ENCODE results near the gene S100A2. TPM values are rescaled to one million over a fixed set of nuclear protein-coding genes. Genes with fewer than 3 reads are reported as not detected.
A peak's percentile ranks its signal among the peaks of the same experiment; 100 is the strongest.

The S100A2 gene
- total and polyA plus RNA-seq, 2 of the 13 experiments (the other 11 are each of a cell fraction or from before 2014, with no cell fraction given): 1.2 TPM

DNA sequence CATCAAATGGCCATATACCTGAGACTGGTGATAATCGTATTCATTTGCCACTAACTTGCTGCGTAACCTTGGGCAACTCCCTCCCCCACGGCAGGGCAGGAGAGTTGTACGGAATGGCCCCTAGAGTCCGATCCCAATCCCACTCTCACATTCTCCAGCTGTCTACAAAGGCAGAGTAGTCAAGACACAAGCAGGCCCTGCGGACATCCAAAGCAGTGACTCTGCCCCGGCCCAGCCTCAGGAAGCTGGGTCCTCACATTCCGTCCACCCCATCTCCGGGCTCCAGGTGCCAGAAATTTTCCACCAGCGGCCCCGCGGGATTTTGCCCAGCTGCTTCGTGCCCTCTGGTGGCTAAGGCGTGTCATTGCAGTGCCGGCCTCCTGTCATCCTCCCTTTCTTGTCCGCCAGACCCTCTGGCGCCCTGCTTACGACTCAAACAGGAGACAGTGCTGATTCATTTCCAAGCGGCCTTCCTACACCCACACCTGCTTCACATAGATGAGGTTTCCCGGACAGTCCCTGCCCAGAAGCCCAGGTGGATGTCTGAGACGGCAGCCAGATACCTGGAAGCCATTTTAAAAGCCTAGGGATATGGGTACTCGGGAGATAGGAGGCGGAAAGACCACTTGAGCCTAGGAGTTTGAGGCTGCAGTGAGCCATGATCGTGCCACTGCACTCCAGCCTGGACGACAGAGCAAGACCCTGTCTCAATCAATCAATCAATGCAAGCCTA, 2.9 kb upstream of the S100A2 start (continued):
- TF ChIP-seq, protein P1, sequence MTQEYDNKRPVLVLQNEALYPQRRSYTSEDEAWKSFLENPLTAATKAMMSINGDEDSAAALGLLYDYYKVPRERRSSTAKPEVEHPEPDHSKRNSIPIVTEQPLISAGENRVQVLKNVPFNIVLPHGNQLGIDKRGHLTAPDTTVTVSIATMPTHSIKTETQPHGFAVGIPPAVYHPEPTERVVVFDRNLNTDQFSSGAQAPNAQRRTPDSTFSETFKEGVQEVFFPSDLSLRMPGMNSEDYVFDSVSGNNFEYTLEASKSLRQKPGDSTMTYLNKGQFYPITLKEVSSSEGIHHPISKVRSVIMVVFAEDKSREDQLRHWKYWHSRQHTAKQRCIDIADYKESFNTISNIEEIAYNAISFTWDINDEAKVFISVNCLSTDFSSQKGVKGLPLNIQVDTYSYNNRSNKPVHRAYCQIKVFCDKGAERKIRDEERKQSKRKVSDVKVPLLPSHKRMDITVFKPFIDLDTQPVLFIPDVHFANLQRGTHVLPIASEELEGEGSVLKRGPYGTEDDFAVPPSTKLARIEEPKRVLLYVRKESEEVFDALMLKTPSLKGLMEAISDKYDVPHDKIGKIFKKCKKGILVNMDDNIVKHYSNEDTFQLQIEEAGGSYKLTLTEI (CRISPR knock-in tag; conservative IDR thresholded peaks at IDR 0.05): no peak
- TF ChIP-seq PHF8 (CRISPR knock-in tag; IDR thresholded peaks at IDR 0.05): no peak
- no peak for TF ChIP-seq ZFP41 (CRISPR knock-in tag; IDR thresholded peaks at IDR 0.05; ENCODE audit: borderline replicate concordance)
- TF ChIP-seq TBL1XR1 (IDR thresholded peaks at IDR 0.05; ENCODE audit: borderline replicate concordance, low read length, partially characterized antibody): no peak
- TF ChIP-seq ZBTB38 (CRISPR knock-in tag; IDR thresholded peaks at IDR 0.05): peak; percentile 86
- TF ChIP-seq MEF2D (CRISPR knock-in tag; IDR thresholded peaks at IDR 0.05): no peak
- TF ChIP-seq PHB2 (IDR thresholded peaks at IDR 0.05; ENCODE audit: partially characterized antibody): no peak
- TF ChIP-seq, protein P2, sequence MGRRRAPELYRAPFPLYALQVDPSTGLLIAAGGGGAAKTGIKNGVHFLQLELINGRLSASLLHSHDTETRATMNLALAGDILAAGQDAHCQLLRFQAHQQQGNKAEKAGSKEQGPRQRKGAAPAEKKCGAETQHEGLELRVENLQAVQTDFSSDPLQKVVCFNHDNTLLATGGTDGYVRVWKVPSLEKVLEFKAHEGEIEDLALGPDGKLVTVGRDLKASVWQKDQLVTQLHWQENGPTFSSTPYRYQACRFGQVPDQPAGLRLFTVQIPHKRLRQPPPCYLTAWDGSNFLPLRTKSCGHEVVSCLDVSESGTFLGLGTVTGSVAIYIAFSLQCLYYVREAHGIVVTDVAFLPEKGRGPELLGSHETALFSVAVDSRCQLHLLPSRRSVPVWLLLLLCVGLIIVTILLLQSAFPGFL (CRISPR knock-in tag; IDR thresholded peaks at IDR 0.05): no peak
- 0 out of 2 replicates have a peak, but pooled peaks have one; percentile 27 for TF ChIP-seq ZNF605 (CRISPR knock-in tag; IDR thresholded peaks at IDR 0.05)
- TF ChIP-seq ZNF3 (CRISPR knock-in tag; IDR thresholded peaks at IDR 0.05): no peak
- TF ChIP-seq ZNF572 (CRISPR knock-in tag; IDR thresholded peaks at IDR 0.05): peak; percentile 44; the same call in 1 of the 2 replicates
- peak; percentile 55; the same call in 1 of the 2 replicates for TF ChIP-seq ZNF350 (CRISPR knock-in tag; IDR thresholded peaks at IDR 0.05; ENCODE audit: borderline replicate concordance, low read depth)
- TF ChIP-seq ZNF563 (CRISPR knock-in tag; IDR thresholded peaks at IDR 0.05): no peak
- TF ChIP-seq BRD4 (CRISPR knock-in tag; IDR thresholded peaks at IDR 0.05): no peak
- TF ChIP-seq HBP1 (CRISPR knock-in tag; IDR thresholded peaks at IDR 0.05; ENCODE audit: low read depth): no peak
- no peak for TF ChIP-seq AHDC1 (CRISPR knock-in tag; IDR thresholded peaks at IDR 0.05; ENCODE audit: borderline replicate concordance)
- no peak for TF ChIP-seq DDIT3 (CRISPR knock-in tag; IDR thresholded peaks at IDR 0.05)
- TF ChIP-seq, protein P3, sequence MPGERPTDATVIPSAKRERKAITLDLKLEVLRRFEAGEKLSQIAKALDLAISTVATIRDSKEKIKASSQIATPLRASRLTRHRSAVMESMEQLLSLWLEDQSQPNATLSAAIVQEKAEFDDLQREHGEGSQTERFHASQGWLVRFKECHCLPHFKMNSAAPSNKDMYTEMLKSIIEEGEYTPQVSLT (CRISPR knock-in tag; IDR thresholded peaks at IDR 0.05; ENCODE audit: borderline replicate concordance, low read depth): no peak

Measured in HepG2 (cell line).